Ovary (tissue), 9 donors: ENCODE results near the gene CLDN9. TPM values are rescaled to one million over a fixed set of nuclear protein-coding genes. Genes with fewer than 3 reads are reported as not detected.

Source experiments
- DNase-seq, 5 donors: peaks; one replicate each; pipeline ENCODE4 v3.0.0-alpha.2; 2019 to 2020
- H3K27ac ChIP-seq, 2 donors: fragments of 200-600 bp; one replicate each; pipeline versions ENCODE4 v1.5.1 to v1.8.0; 2019 to 2022
- H3K27me3 ChIP-seq: fragments of 200-600 bp; one replicate; pipeline ENCODE4 v1.8.0; 2022
- H3K36me3 ChIP-seq: fragments of 200-600 bp; sonication (generic); one replicate; pipeline ENCODE4 v1.5.1; 2019
- H3K4me1 ChIP-seq: one replicate; pipeline ENCODE4 v1.8.1; 2013; ENCODE audit warnings: mild to moderate bottlenecking, moderate library complexity; ENCODE audit not compliant: insufficient read depth
- H3K4me3 ChIP-seq: fragments of 200-600 bp; sonication (generic); one replicate; pipeline ENCODE4 v1.5.1; 2017
- H3K9me3 ChIP-seq, 2 donors: fragments of 200-600 bp in 1 of 2; sonication (generic) in 1 of 2; one replicate each; pipeline versions ENCODE4 v1.5.1 to v1.8.1; 2013 to 2019; ENCODE audit warnings: mild to moderate bottlenecking in 1 of 2, moderate library complexity in 1 of 2
- EP300 ChIP-seq: sonication (generic); formaldehyde crosslinking; IDR thresholded peaks from one replicate; pipeline ENCODE4 v1.6.1; 2017; ENCODE audit warnings: antibody characterized with exemption
- POLR2A ChIP-seq: fragments of 450-650 bp; IDR thresholded peaks from one replicate; pipeline ENCODE4 v1.6.1; 2017; ENCODE audit warnings: antibody characterized with exemption, mild to moderate bottlenecking, moderate library complexity
- WGBS, 3 donors: extraction: QIAGEN DNeasy Blood & Tissue Kit in 1 of 3; methylation state at CpG; one replicate each; pipeline versions ENCODE4 v1.1.5 to v1.1.7; 2013 to 2017; 5-methylcytosine and 5-hydroxymethylcytosine counted together
- intact Hi-C, 4 donors: fragments of 100-400 bp; cut with DNase I; formaldehyde crosslinking; loops; one replicate each; pipeline versions ENCODE4 v1.11.0 to v1.15.1; 2022 to 2023
- polyA plus RNA-seq, 2 donors: library from polyadenylated mRNA; stranded (reverse); fragments of 200-250 nt in 1 of 2; fragments of 350-450 nt in 1 of 2; fragmentation: Illumina TruSeq in 1 of 2; extraction: RNeasy Lipid Tissue Mini Kit (QIAGEN cat#74804) in 1 of 2; gene quantifications; one replicate each; pipeline ENCODE4 v1.2.3, GENCODE V29; 2013 to 2014
- total RNA-seq, 7 donors: library from RNA; depleted of rRNA in 2 of 7; stranded (reverse); fragments of >200 nt in 2 of 7; fragmentation: NEBNext Ultra II Directional in 3 of 7; extraction: Animal tissue kit (Norgen Biotek cat#: 25700) in 3 of 7; gene quantifications; one replicate each; pipeline versions ENCODE4 v1.1.0 to v1.2.4, GENCODE V29; 2016 to 2023
- TF ChIP-seq, protein P1 (sequence below), 3 donors: fragments of 450-650 bp in 2 of 3; fragments of 200-600 bp in 1 of 3; IDR thresholded peaks; one replicate each; pipeline versions ENCODE4 v1.5.1 to v1.8.0; 2016 to 2022; ENCODE audit warnings: antibody characterized with exemption in 3 of 3, mild to moderate bottlenecking in 1 of 3
- donor health status: DM: no; HTN: no; CAD: no; lungs with moderate emphysema.
- donor health status: DM: no; HTN: no; CAD: no.
- donor health status: Bipolar disorder and iron deficiency.
- donor health status: DM: yes; HTN: yes; CAD: no.
- donor health status: DM: no; HTN: no; CAD: no.
- donor health status: DM: yes; HTN: yes; CAD: no.

The CLDN9 gene
- total and polyA plus RNA-seq, 9 donors = 0.11 to 0.24 (median 0.19) TPM; not detected in 5

DNA sequence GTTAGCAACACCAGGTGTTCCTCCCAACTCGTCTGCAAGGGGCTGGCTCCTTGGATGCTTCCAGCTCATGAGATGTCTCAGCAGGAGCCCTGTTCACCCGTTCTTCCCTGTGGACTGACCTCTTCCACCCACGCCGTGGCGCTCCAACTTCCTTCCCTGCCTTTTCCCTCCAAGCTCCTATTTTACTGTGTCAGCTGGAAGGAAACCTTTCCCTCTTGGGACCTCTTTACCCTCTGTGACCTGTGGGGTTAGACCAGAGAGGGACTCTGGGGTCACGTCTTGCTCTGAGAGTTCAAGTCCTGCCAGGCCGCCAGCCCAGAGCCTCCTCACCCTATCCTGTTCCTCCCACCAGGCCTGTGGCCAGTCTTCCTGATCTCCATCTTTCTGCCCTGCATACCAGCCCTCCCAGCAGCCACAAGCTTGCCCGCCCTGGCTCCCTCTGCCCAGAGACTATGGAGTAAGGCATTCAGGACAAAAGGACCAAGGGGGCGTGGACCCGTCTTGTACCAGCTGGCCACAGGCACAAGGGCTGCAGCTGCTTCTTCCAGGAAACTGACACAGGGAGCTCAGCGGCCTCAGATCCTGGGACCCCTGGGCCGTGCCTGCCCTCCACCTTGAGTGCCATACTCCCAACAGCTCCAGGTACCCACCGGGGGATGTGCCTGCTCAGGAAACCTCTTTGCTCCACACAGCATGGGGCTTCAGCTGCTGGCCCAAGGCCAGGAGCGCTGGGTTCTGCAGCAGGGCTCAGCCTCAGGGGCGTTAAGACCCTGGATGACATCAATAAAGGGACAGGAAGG is 40.5 kb upstream of the CLDN9 start:
- TF ChIP-seq POLR2A (no peak), EP300 (no peak)
- TF ChIP-seq, protein P1, sequence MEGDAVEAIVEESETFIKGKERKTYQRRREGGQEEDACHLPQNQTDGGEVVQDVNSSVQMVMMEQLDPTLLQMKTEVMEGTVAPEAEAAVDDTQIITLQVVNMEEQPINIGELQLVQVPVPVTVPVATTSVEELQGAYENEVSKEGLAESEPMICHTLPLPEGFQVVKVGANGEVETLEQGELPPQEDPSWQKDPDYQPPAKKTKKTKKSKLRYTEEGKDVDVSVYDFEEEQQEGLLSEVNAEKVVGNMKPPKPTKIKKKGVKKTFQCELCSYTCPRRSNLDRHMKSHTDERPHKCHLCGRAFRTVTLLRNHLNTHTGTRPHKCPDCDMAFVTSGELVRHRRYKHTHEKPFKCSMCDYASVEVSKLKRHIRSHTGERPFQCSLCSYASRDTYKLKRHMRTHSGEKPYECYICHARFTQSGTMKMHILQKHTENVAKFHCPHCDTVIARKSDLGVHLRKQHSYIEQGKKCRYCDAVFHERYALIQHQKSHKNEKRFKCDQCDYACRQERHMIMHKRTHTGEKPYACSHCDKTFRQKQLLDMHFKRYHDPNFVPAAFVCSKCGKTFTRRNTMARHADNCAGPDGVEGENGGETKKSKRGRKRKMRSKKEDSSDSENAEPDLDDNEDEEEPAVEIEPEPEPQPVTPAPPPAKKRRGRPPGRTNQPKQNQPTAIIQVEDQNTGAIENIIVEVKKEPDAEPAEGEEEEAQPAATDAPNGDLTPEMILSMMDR (IDR thresholded peaks at IDR 0.05) = no peak
- WGBS, 3 donors = 76 to 84% (median 77%) methylated on average over 15 of the region's 15 CpGs
- H3K9me3 ChIP-seq = no peaks in the 10 kb centered on the region
- intact Hi-C loops = no loop called here
- H3K4me3 ChIP-seq = no peak overlapping the region
- peaks cover 8% of the 10 kb centered on the region for H3K4me1 ChIP-seq
- no peaks in the 10 kb centered on the region for H3K36me3 ChIP-seq
- no peak for DNase-seq
- peaks cover 6% of the 10 kb centered on the region for H3K27me3 ChIP-seq
- H3K27ac ChIP-seq = no peak overlapping the region

DNA sequence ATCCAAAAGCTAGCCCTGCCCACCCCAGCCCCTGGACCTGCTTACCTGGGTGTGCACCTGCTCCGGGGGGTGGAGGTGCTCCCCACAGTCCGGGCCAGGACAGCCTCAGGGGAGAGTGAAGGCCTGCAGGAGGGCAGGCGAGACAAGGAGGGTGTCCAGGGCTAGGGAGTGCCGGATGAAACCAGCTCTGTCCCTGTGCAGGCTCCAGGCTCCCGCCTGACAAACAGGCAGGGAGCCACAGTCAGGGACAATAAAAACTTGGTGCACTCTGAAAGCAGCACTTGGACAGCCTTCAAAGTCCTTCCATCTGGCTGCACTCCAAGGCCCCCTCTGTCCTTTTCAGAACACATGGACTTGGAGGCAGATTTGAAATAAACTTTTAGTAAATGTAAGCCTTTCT is 39.6 kb upstream of the CLDN9 start:
- Histone ChIP-seq H3K4me3 (no peak overlapping the region), H3K9me3 (no peaks in the 10 kb centered on the region), H3K36me3 (no peaks in the 10 kb centered on the region), H3K4me1 (peaks cover 8% of the 10 kb centered on the region), H3K27ac (no peak overlapping the region), H3K27me3 (peaks cover 6% of the 10 kb centered on the region)
- intact Hi-C loops = no loop called here
- 87 to 89% (median 88%) methylated on average over 5 of the region's 5 CpGs for WGBS, 3 donors
- DNase-seq = no peak
- TF ChIP-seq POLR2A (no peak), EP300 (no peak)
- TF ChIP-seq, protein P1 (IDR thresholded peaks at IDR 0.05) = no peak

DNA sequence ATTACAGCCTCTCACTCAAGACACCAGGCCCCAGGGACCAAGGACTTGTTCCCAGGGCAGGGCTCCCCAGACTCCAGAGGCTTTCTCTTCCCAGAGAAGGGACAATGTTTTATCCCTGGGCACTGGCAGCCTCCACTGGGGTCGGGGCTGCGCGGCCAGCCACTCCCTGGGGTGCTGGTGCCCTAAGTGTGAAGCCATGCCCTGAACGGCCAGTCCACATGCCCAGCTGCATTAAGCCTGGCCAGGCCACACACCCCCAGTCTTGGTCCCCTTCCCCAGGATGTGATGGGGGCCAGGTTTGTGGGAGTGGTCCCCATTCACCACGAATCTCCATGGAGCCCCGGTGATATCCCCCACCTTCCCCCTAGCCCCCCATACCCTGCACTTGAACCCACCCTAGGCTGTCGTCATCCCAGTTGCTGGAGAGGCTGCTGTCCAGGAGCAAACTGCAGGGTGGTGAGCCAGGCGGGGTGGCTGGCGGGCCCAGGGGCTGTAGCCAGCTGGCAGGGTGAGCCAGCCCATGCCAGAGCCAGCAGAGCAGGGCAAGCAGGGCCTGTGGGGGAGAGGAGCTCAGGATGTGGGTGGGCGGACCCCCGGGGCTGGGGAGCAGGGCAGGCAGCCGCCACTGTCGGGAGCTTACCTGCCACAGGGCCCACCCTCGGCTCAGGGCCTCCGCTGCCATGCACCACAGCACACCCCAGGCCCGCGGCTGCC is 39.0 kb upstream of the CLDN9 start:
- no peak for DNase-seq
- H3K9me3 ChIP-seq = no peaks in the 10 kb centered on the region
- H3K36me3 ChIP-seq = no peaks in the 10 kb centered on the region
- H3K4me3 ChIP-seq = no peak overlapping the region
- peaks cover 6% of the 10 kb centered on the region for H3K27me3 ChIP-seq
- H3K4me1 ChIP-seq = peaks cover 5% of the 10 kb centered on the region
- intact Hi-C loops = no loop called here
- no peak overlapping the region for H3K27ac ChIP-seq
- TF ChIP-seq, protein P1 (IDR thresholded peaks at IDR 0.05) = no peak
- no peak for TF ChIP-seq EP300
- no peak for TF ChIP-seq POLR2A
- WGBS, 3 donors = 82 to 85% (median 85%) methylated on average over 12 to 17 of the region's 17 CpGs

DNA sequence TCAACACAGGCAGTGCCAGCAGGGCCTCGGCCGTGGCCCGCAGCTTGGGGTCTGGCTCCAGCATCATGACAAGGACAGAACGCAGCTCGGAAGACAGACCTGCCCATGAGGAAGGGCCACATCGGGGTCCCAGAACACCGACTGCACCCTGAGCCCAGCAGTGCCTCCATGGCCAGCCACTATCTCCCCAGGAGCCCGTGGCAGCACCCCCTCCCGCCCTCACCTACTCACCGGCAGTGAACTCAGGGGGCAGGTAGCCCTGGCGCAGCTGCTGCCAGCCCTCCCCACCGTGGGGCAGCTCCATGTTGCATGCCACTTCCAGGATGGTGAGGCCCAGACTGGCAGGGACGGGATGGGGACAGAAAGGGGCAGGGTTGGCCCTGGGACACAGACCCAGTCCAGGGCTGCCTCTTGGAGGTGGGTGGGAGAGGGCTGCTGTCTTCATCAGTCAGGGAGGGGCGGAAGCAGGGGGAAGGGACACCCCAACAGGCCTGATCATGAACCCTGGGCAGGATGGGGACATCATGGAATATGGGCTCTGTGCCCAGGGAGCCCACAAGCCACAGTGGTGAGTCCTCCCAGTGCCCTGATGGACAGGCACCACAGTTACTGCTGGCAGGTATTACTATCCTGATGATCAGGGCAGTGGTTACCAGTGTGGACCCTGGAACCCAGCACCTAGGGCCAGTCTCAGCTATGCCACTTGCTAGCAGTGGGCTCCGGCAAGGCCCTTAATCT is 38.2 kb upstream of the CLDN9 start:
- no peak for DNase-seq
- WGBS, 3 donors = 86 to 93% (median 88%) methylated on average over 10 to 15 of the region's 15 CpGs
- no peak overlapping the region for H3K4me3 ChIP-seq
- TF ChIP-seq, protein P1 (IDR thresholded peaks at IDR 0.05) = no peak
- TF ChIP-seq POLR2A = no peak
- TF ChIP-seq EP300 = no peak
- H3K9me3 ChIP-seq = no peaks in the 10 kb centered on the region
- H3K4me1 ChIP-seq = peaks cover 3% of the 10 kb centered on the region
- no peak overlapping the region for H3K27ac ChIP-seq
- H3K27me3 ChIP-seq = peaks cover 6% of the 10 kb centered on the region
- H3K36me3 ChIP-seq = no peaks in the 10 kb centered on the region
- intact Hi-C loops = no loop called here
